Measurements from ENCODE around the gene ZSWIM4. TPM values are rescaled to one million over a fixed set of nuclear protein-coding genes. Genes with fewer than 3 reads are reported as not detected.

ZSWIM4 gene
- total and polyA plus RNA-seq, 12 donors = 1.2 to 7.1 (median 2.7) TPM

DNA sequence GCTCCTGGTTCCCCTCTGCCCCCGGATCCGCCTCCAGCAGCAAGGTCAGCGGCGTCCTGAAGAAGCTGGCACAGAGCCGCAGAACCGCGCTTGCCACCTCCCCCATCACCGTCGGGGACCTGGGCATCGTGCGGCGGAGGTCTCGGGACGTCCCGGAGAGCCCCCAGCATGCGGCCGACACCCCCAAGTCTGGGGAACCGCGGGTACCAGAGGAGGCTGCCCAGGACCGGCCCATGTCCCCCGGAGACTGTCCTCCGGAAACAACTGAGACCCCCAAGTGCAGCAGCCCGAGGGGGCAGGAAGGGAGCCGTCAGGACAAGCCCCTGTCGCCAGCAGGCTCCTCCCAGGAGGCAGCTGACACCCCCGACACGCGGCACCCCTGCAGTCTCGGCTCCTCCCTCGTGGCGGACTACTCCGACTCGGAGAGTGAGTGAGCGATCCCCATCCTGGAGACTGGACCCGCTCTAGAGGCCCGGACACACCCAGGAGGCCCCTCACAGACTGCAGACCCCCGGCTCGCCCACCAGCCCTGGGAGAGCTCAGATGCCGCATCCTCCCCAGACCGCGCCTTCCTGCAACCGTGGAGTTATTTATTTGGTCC, 32.5 kb upstream of the ZSWIM4 start:
- Histone ChIP-seq H3K36me3 (peaks cover 3 to 59% (median 38%) of the 10 kb centered on the region in 9 donors), H3K4me1 (peaks cover 0 to 15% (median 10%) of the 10 kb centered on the region in 9 donors), H3K9me3 (no peaks in the 10 kb centered on the region), H3K27me3 (no peaks in the 10 kb centered on the region), H3K4me3 (no peak overlapping the region), H3K27ac (no peak overlapping the region)
- no peak for DNase-seq
- ATAC-seq = peak in 2 of 8 donors; percentile 2 to 32
- WGBS, 2 donors = 87 to 91% methylated on average over 42 of the region's 42 CpGs
- no peak for TF ChIP-seq CTCF (IDR thresholded peaks at IDR 0.05)
- intact Hi-C loops (cut with DNase I) = loop anchor here in 1 of 10 donors (10.0 kb wide), 1 partner anchor 312 kb away; the partner anchor contains the start of gene MISP3

DNA sequence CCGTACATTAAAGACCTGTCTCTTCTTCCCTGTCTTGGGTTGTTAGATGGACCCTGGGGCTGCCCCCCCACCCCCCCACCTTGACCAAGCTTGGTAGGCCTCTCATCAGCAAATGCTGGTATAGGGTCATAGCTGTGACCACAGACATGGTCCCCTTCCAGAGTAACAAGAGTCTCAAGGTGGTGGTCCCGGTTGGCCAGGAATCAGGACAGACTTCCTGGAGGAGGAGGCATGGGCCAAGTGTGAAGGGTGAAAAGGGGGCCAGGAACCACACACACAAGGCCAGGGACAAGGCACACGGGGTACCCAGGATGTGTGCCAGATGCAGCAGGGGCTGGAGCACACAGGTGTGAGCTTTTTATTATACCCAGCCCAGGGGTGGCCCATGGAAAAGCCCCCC, 32.0 kb upstream of the ZSWIM4 start:
- 87 to 96% methylated on average over 3 of the region's 3 CpGs for WGBS, 2 donors
- intact Hi-C loops (cut with DNase I) = loop anchor here in 1 of 10 donors (10.0 kb wide), 1 partner anchor 312 kb away; the partner anchor contains the start of gene MISP3

GRCh38 chr19:13764101-13764807, 31.0 kb upstream of the ZSWIM4 start, which contains the start of gene MRI1:
Gene MRI1 (plus strand): TSS chr19:13764522. CDS start chr19:13764589, 67 bp downstream.
- TF ChIP-seq CTCF (IDR thresholded peaks at IDR 0.05) = no peak
- Histone ChIP-seq H3K4me3 (peak within 1 kb of the TSS; percentile 39 to 96 (median 76)), H3K27ac (peak within 1 kb of the TSS; percentile 43 to 81 (median 69)), H3K36me3 (peaks cover 0 to 59% (median 33%) of the 10 kb centered on the region in 9 donors), H3K27me3 (no peaks in the 10 kb centered on the region), H3K9me3 (no peaks in the 10 kb centered on the region), H3K4me1 (peaks cover 0 to 15% (median 10%) of the 10 kb centered on the region in 9 donors)
- WGBS, 2 donors = 2 to 17% methylated on average over 42 to 51 of the region's 67 CpGs
- intact Hi-C loops (cut with DNase I) = loop anchor here in 1 of 10 donors (10.0 kb wide), 1 partner anchor 311 kb away; the partner anchor contains the start of gene MISP3
- ATAC-seq (peak; percentile 80 to 96 (median 90)), DNase-seq (peak; percentile 83 to 84)

More for the DNA sequence above, 32.0 kb upstream of the ZSWIM4 start:
- DNase-seq (no peak), ATAC-seq (no peak)
- TF ChIP-seq CTCF (IDR thresholded peaks at IDR 0.05) = no peak
- Histone ChIP-seq H3K36me3 (peaks cover 3 to 59% (median 32%) of the 10 kb centered on the region in 9 donors), H3K4me3 (no peak overlapping the region), H3K27ac (no peak overlapping the region), H3K9me3 (no peaks in the 10 kb centered on the region), H3K27me3 (no peaks in the 10 kb centered on the region), H3K4me1 (peaks cover 0 to 15% (median 10%) of the 10 kb centered on the region in 9 donors)

DNA sequence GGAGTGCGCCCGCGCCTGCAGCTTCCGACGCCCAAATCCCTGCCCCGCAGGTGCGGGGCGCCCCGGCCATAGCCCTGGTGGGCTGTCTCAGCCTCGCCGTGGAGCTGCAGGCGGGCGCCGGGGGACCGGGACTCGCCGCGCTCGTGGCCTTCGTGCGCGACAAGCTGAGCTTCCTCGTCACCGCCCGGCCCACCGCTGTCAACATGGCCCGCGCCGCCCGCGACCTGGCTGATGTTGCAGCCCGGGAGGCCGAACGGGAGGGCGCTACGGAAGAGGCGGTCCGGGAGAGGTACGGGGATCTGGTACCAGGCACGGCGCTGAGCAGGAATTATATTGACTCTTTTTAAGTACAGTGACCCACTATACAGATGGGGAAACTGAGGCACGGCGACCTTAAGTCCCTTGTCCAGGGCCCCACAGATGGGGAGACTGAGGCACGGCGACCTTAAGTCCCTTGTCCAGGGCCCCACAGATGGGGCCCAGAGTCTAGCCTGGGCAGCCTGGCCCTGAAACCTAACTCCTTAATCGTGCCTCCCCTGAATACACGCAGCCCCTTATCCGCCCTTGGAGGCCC, 30.3 kb upstream of the ZSWIM4 start:
- H3K27ac ChIP-seq = peak overlapping the region in 9 of 10 donors; percentile 52 to 81 (median 74)
- intact Hi-C loops (cut with DNase I) = loop anchor here in 1 of 10 donors (10.0 kb wide), 1 partner anchor 310 kb away; the partner anchor contains the start of gene MISP3
- peak overlapping the region; percentile 39 to 96 (median 76) for H3K4me3 ChIP-seq
- no peak for TF ChIP-seq CTCF (IDR thresholded peaks at IDR 0.05)
- ATAC-seq (peak in 5 of 8 donors; percentile 8 to 39 (median 13)), DNase-seq (peak in 1 of 2 donors; percentile 45)
- WGBS, 2 donors = 3 to 4% methylated on average over 35 to 47 of the region's 48 CpGs
- no peaks in the 10 kb centered on the region for H3K9me3 ChIP-seq
- no peaks in the 10 kb centered on the region for H3K27me3 ChIP-seq
- H3K4me1 ChIP-seq = peaks cover 0 to 15% (median 10%) of the 10 kb centered on the region in 9 donors
- H3K36me3 ChIP-seq = peaks cover 0 to 59% (median 36%) of the 10 kb centered on the region in 9 donors

All from heart right ventricle (tissue), 16 donors.